GM23338 (cell line): ENCODE results near the gene KHDC3L. TPM values are rescaled to one million over a fixed set of nuclear protein-coding genes. Genes with fewer than 3 reads are reported as not detected.

ENCODE experiments used
- ATAC-seq: fragments of 200-7000 bp; cut with Tn5 transposase; 3 replicates; pipeline ENCODE4 v1.9.1; 2020
- DNase-seq: peaks from one replicate; pipeline ENCODE4 v3.0.0-alpha.2; 2015; ENCODE audit warnings: low spot score
- H2AFZ ChIP-seq: fragments of 200-600 bp; sonication (generic); 2 replicates; pipeline ENCODE4 v1.8.0; 2016; ENCODE audit warnings: antibody characterized with exemption, mild to moderate bottlenecking, moderate library complexity
- H3F3A ChIP-seq: fragments of 200-600 bp; sonication (generic); replicated peaks from 2 replicates; pipeline ENCODE4 v1.8.0; 2017; ENCODE audit warnings: antibody characterized with exemption, mixed run types, low read depth
- H3K27ac ChIP-seq: fragments of 200-600 bp; sonication (generic); 2 replicates; pipeline ENCODE4 v1.6.1; 2016; ENCODE audit warnings: low read depth
- H3K27me3 ChIP-seq: fragments of 200-600 bp; sonication (generic); 2 replicates; pipeline ENCODE4 v1.8.0; 2016; ENCODE audit warnings: mild to moderate bottlenecking, mixed run types, moderate library complexity; ENCODE audit not compliant: insufficient read depth
- H3K36me3 ChIP-seq: fragments of 200-600 bp; sonication (generic); 2 replicates; pipeline ENCODE4 v1.8.0; 2016; ENCODE audit warnings: mild to moderate bottlenecking; ENCODE audit not compliant: insufficient read depth
- H3K4me1 ChIP-seq: fragments of 200-600 bp; sonication (generic); 2 replicates; pipeline ENCODE4 v1.8.0; 2016; ENCODE audit warnings: mild to moderate bottlenecking, moderate library complexity; ENCODE audit not compliant: insufficient read depth
- H3K4me2 ChIP-seq: fragments of 200-600 bp; sonication (generic); 2 replicates; pipeline ENCODE4 v1.7.1; 2017; ENCODE audit warnings: mixed run types
- H3K4me3 ChIP-seq: fragments of 200-600 bp; sonication (generic); 2 replicates; pipeline ENCODE4 v1.6.1; 2016; ENCODE audit warnings: mixed run types
- H3K79me2 ChIP-seq: fragments of 200-600 bp; sonication (generic); replicated peaks from 2 replicates; pipeline ENCODE4 v1.8.0; 2017; ENCODE audit warnings: mild to moderate bottlenecking; ENCODE audit not compliant: insufficient read depth
- H3K9me2 ChIP-seq: fragments of 200-600 bp; sonication (generic); 2 replicates; pipeline ENCODE4 v1.8.0; 2017; ENCODE audit not compliant: insufficient read depth
- H4K20me1 ChIP-seq: fragments of 200-600 bp; sonication (generic); replicated peaks from 2 replicates; pipeline ENCODE4 v1.8.0; 2017; ENCODE audit warnings: mild to moderate bottlenecking; ENCODE audit not compliant: insufficient read depth
- H3K27ac Mint-ChIP-seq: 2 replicates; pipeline ENCODE4 v1.8.0; 2020; ENCODE audit warnings: inconsistent platforms, mild to moderate bottlenecking, moderate library complexity, mixed read lengths
- H3K27me3 Mint-ChIP-seq: 3 replicates; pipeline ENCODE4 v1.8.0; 2022; ENCODE audit warnings: low read depth, mild to moderate bottlenecking, moderate library complexity, mixed read lengths, inconsistent platforms; ENCODE audit not compliant: insufficient read depth, poor library complexity
- H3K36me3 Mint-ChIP-seq: 3 replicates; pipeline ENCODE4 v1.8.0; 2021; ENCODE audit warnings: low read depth, mild to moderate bottlenecking, inconsistent platforms, moderate library complexity, mixed read lengths
- H3K4me1 Mint-ChIP-seq: 3 replicates; pipeline ENCODE4 v1.8.0; 2020; ENCODE audit warnings: mild to moderate bottlenecking, inconsistent platforms, mixed read lengths
- H3K4me3 Mint-ChIP-seq: 3 replicates; pipeline ENCODE4 v1.8.0; 2021; ENCODE audit warnings: moderate library complexity, mild to moderate bottlenecking, inconsistent platforms, mixed read lengths
- H3K9me3 Mint-ChIP-seq: 3 replicates; pipeline ENCODE4 v1.8.0; 2020; ENCODE audit warnings: moderate library complexity, mild to moderate bottlenecking, inconsistent platforms, mixed read lengths
- EZH2 ChIP-seq: fragments of 200-600 bp; sonication (generic); IDR thresholded peaks from one replicate; pipeline ENCODE4 v1.8.0; 2017; ENCODE audit warnings: antibody characterized with exemption, mild to moderate bottlenecking, low read depth; ENCODE audit not compliant: unreplicated experiment
- EZH2phosphoT487 ChIP-seq: fragments of 200-600 bp; sonication (generic); IDR thresholded peaks from one replicate; pipeline ENCODE4 v1.8.1; 2018; ENCODE audit warnings: antibody characterized with exemption; ENCODE audit not compliant: unreplicated experiment
- JUNB ChIP-seq: IDR thresholded peaks from one replicate; pipeline ENCODE4 v1.6.1; 2016; ENCODE audit warnings: antibody characterized with exemption; ENCODE audit not compliant: unreplicated experiment
- POLR2AphosphoS5 ChIP-seq: IDR thresholded peaks from 2 replicates; pipeline ENCODE4 v1.6.1; 2016; ENCODE audit warnings: antibody characterized with exemption, low read depth
- STAT1 ChIP-seq: IDR thresholded peaks from one replicate; pipeline ENCODE4 v1.6.1; 2016; ENCODE audit warnings: antibody characterized with exemption; ENCODE audit not compliant: unreplicated experiment
- ZNF331 ChIP-seq: fragments of 250-450 bp; sonication (Bioruptor Pico); IDR thresholded peaks from 2 replicates; pipeline ENCODE4 v1.5.0; 2020; ENCODE audit warnings: low read depth, mild to moderate bottlenecking, moderate library complexity
- polyA plus RNA-seq: library from polyadenylated mRNA; unstranded; fragments of >200 nt; fragmentation: Nextera tagmentation; extraction: Ambion mirVana; gene quantifications from 2 replicates; pipeline ENCODE4 v1.2.1, GENCODE V29; 2016
- total RNA-seq: library from RNA; depleted of rRNA; stranded (reverse); fragments of >200 nt; shearing (Covaris generic); gene quantifications from 2 replicates; pipeline ENCODE4 v1.2.3, GENCODE V29; 2014
- TF ChIP-seq, protein P1 (sequence below), 2 experiments: fragments of 200-600 bp in 1 of 2; sonication (generic) in 1 of 2; conservative IDR thresholded peaks; 2 replicates each; pipeline versions ENCODE4 v1.5.1 to v1.6.1; 2016 to 2017; ENCODE audit warnings: antibody characterized with exemption in 2 of 2, low read depth in 2 of 2, mild to moderate bottlenecking in 2 of 2, moderate library complexity in 1 of 2
- TF ChIP-seq, protein P2 (sequence below): fragments of 250-450 bp; sonication (Bioruptor Pico); IDR thresholded peaks from 2 replicates; pipeline ENCODE4 v1.5.0; 2020; ENCODE audit warnings: mild to moderate bottlenecking, moderate library complexity

The KHDC3L gene
- total and polyA plus RNA-seq, 2 experiments from 2014 or later = not detected

- Mint-ChIP-seq H3K9me3 (no peaks in the 10 kb centered on the region), H3K4me1 (peaks cover 7% of the 10 kb centered on the region; the same call in 1 of the 3 replicates), H3K27ac (no peak overlapping the region), H3K27me3 (peaks cover 2% of the 10 kb centered on the region), H3K36me3 (no peaks in the 10 kb centered on the region), H3K4me3 (no peak overlapping the region)
- Histone ChIP-seq H3K9me2 (no peaks in the 10 kb centered on the region), H4K20me1 (no peaks in the 10 kb centered on the region), H3K27me3 (no peaks in the 10 kb centered on the region), H3K36me3 (no peaks in the 10 kb centered on the region), H3K4me2 (no peak overlapping the region), H3F3A (no peaks in the 10 kb centered on the region), H3K4me3 (no peak overlapping the region), H3K4me1 (0 out of 2 replicates have a peak, but pooled peaks cover 4% of the 10 kb centered on the region), H3K79me2 (no peaks in the 10 kb centered on the region), H2AFZ (no peak overlapping the region), H3K27ac (no peak overlapping the region)
- no peak for ATAC-seq
- TF ChIP-seq EZH2 = no peak
- no peak for TF ChIP-seq STAT1
- TF ChIP-seq, protein P1, sequence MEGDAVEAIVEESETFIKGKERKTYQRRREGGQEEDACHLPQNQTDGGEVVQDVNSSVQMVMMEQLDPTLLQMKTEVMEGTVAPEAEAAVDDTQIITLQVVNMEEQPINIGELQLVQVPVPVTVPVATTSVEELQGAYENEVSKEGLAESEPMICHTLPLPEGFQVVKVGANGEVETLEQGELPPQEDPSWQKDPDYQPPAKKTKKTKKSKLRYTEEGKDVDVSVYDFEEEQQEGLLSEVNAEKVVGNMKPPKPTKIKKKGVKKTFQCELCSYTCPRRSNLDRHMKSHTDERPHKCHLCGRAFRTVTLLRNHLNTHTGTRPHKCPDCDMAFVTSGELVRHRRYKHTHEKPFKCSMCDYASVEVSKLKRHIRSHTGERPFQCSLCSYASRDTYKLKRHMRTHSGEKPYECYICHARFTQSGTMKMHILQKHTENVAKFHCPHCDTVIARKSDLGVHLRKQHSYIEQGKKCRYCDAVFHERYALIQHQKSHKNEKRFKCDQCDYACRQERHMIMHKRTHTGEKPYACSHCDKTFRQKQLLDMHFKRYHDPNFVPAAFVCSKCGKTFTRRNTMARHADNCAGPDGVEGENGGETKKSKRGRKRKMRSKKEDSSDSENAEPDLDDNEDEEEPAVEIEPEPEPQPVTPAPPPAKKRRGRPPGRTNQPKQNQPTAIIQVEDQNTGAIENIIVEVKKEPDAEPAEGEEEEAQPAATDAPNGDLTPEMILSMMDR (conservative IDR thresholded peaks at IDR 0.05; ENCODE audit: low read depth in 2 of 2) = no peak
- no peak for TF ChIP-seq EZH2phosphoT487
- TF ChIP-seq POLR2AphosphoS5 = no peak
- no peak for TF ChIP-seq JUNB
- TF ChIP-seq ZNF331 (CRISPR knock-in tag) = no peak
- TF ChIP-seq, protein P2, sequence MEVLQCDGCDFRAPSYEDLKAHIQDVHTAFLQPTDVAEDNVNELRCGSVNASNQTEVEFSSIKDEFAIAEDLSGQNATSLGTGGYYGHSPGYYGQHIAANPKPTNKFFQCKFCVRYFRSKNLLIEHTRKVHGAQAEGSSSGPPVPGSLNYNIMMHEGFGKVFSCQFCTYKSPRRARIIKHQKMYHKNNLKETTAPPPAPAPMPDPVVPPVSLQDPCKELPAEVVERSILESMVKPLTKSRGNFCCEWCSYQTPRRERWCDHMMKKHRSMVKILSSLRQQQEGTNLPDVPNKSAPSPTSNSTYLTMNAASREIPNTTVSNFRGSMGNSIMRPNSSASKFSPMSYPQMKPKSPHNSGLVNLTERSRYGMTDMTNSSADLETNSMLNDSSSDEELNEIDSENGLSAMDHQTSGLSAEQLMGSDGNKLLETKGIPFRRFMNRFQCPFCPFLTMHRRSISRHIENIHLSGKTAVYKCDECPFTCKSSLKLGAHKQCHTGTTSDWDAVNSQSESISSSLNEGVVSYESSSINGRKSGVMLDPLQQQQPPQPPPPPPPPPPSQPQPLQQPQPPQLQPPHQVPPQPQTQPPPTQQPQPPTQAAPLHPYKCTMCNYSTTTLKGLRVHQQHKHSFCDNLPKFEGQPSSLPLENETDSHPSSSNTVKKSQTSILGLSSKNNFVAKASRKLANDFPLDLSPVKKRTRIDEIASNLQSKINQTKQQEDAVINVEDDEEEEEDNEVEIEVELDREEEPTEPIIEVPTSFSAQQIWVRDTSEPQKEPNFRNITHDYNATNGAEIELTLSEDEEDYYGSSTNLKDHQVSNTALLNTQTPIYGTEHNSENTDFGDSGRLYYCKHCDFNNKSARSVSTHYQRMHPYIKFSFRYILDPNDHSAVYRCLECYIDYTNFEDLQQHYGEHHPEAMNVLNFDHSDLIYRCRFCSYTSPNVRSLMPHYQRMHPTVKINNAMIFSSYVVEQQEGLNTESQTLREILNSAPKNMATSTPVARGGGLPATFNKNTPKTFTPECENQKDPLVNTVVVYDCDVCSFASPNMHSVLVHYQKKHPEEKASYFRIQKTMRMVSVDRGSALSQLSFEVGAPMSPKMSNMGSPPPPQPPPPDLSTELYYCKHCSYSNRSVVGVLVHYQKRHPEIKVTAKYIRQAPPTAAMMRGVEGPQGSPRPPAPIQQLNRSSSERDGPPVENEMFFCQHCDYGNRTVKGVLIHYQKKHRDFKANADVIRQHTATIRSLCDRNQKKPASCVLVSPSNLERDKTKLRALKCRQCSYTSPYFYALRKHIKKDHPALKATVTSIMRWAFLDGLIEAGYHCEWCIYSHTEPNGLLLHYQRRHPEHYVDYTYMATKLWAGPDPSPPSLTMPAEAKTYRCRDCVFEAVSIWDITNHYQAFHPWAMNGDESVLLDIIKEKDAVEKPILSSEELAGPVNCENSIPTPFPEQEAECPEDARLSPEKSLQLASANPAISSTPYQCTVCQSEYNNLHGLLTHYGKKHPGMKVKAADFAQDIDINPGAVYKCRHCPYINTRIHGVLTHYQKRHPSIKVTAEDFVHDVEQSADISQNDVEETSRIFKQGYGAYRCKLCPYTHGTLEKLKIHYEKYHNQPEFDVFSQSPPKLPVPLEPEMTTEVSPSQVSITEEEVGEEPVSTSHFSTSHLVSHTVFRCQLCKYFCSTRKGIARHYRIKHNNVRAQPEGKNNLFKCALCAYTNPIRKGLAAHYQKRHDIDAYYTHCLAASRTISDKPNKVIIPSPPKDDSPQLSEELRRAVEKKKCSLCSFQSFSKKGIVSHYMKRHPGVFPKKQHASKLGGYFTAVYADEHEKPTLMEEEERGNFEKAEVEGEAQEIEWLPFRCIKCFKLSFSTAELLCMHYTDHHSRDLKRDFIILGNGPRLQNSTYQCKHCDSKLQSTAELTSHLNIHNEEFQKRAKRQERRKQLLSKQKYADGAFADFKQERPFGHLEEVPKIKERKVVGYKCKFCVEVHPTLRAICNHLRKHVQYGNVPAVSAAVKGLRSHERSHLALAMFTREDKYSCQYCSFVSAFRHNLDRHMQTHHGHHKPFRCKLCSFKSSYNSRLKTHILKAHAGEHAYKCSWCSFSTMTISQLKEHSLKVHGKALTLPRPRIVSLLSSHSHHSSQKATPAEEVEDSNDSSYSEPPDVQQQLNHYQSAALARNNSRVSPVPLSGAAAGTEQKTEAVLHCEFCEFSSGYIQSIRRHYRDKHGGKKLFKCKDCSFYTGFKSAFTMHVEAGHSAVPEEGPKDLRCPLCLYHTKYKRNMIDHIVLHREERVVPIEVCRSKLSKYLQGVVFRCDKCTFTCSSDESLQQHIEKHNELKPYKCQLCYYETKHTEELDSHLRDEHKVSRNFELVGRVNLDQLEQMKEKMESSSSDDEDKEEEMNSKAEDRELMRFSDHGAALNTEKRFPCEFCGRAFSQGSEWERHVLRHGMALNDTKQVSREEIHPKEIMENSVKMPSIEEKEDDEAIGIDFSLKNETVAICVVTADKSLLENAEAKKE = no peak
- no peak for DNase-seq
Measured at GRCh38 chr6:73340048-73340447, 22.4 kb upstream of the KHDC3L start.
